HEK293T (cell line): ENCODE measurements around the gene SLC15A3.

ENCODE experiments used
- BHLHE40 ChIP-seq: fragments of 450-650 bp; IDR thresholded peaks from 2 replicates; pipeline ENCODE4 v1.6.1; 2016; ENCODE audit warnings: mild to moderate bottlenecking, moderate library complexity, borderline replicate concordance
- FOXM1 ChIP-seq: fragments of 450-650 bp; IDR thresholded peaks from 2 replicates; pipeline ENCODE4 v1.6.1; 2017; ENCODE audit warnings: mild to moderate bottlenecking, borderline replicate concordance
- HDGF ChIP-seq: fragments of 450-650 bp; IDR thresholded peaks from 2 replicates; pipeline ENCODE4 v1.6.1; 2017; ENCODE audit warnings: antibody characterized with exemption, borderline replicate concordance
- SUZ12 ChIP-seq: fragments of 450-650 bp; IDR thresholded peaks from 2 replicates; pipeline ENCODE4 v1.6.1; 2016; ENCODE audit warnings: mild to moderate bottlenecking

GRCh38 chr11:60991457-60991856, 39.5 kb upstream of the SLC15A3 start:
- no peak for TF ChIP-seq FOXM1
- TF ChIP-seq SUZ12: no peak
- TF ChIP-seq BHLHE40: no peak
- no peak for TF ChIP-seq HDGF
